H4 (cell line): ENCODE measurements around the gene LHX4. TPM values are rescaled to one million over a fixed set of nuclear protein-coding genes. Genes with fewer than 3 reads are reported as not detected.
"Not testable (repeated sequence)": the region's sequence is repeated elsewhere in the genome, so short reads cannot be mapped to it uniquely, and the experiment has no call there.

Source experiments
- DNase-seq: peaks from one replicate; pipeline ENCODE4 v3.0.0-alpha.2; 2015; ENCODE audit warnings: low spot score
- total RNA-seq: library from RNA; depleted of rRNA; stranded (reverse); fragments of >200 nt; shearing (Covaris generic); gene quantifications from 2 replicates; pipeline ENCODE4 v1.2.3, GENCODE V29; 2014

Gene LHX4
- total RNA-seq, 1 experiment from 2014 or later, result 0.15 TPM

DNA sequence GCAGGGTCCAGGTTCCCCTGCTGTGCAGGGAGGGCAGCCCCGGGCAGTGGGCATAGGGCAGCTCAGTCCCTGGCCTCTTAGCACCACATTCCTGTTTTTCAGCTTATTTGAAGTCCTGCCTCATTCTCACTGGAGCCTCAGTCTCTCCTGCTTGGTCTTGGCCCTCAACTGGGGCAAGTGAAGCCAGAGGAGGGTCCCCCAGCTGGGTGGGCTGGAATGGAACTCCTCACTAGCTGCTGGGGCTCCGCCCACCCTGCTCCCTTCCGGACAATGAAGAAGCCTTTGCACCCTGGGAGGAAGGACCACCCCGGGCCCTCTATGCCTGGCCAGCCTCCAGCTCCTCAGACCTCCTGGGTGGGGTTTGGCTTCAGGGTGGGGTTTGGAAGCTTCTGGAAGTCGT, 32.8 kb upstream of the LHX4 start:
- no peak for DNase-seq

DNA sequence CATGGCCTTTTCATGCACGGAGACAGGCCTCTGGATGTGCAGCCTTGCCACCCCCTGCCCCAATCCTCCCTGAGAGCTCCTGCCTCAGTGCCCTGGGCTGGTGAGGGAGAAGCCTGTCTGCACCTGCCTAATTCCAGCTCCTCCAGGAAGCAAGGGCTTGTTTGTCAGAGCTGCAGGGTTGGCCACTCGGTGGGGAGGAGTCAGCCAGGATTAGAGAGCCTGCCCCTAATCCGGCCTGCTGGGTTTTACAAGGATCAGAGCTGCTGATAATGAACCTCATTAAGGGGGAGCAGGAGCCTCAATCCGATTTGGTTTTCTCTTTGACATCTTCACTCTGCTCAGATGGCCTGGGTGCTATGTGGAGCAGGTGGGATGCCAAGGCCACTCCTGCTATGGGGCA, 31.9 kb upstream of the LHX4 start:
- DNase-seq, result no peak

DNA sequence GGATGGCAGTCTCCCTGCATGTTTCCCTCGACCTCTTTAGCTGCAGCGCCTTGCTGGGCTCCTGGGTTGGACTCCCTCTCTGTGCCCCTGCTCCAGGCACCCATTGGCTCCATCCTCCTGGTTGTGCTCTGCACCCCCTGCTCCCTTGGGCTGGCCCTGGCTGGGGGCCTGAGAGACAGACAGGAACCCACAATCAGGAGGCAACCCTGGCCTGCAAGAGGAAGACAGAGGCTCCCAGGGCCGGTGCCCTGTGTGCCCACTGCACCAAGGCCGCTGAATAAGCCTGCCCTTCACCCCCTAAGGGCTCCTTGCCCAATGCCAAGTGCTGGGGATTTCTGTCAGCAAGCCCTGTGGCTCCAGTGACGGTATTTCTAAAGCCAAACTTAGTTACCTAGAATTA, 31.5 kb upstream of the LHX4 start:
- no peak for DNase-seq

DNA sequence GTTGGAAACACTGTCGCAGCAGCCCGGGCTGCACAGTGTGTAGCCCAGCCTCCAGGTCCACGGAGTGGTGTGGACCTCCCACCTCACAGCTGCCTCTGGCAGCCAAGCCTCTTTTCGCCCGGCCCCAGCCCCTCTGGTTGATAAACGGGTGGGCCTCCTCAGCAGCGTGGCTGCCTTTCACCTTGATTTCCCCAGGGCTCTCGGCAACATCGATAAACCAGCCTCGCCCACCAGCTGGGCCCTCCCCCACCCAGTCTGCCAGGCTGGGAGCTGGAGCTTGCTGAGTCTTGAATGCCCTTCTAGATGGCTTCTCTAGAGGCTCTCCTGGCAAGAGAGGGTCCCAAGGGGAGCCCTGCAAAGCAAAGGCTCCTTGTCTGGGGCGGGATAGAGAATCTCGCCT, 31.0 kb upstream of the LHX4 start:
- no peak for DNase-seq

DNA sequence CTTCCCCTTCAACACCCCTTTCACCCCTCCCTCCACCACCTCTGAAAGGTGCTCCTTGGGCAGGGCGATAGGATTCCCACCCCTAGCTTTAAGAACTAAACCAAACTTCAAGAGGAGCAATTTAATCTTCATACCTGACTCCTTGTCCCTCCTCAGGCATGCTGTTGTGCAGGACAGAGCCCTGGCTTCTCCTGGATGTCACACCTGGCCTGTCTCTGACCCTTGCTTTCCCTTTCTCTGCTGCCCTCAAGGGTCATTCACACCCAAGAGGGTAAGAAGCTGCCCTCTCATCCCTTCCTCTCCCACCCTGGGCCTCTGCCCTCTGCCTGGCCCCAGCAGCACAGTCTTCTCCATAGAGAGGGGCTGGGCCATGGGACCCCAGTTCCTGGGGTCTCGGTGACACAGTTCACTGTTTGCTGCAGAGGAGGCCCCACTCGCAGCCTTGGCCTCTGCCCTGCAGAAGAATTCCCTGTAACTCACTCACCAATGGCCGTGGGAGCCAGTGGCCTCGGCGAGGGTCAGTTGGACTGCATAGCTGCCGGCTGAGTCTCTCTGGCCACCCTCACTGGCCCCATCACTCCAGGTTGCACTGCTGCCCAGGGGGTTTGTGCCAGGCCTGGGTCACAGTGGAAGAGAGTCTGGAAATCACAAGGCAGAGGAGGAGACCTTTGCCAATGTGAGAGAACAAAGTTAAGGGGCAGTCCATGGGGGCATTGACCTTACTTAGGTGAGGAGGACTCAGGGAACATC, 28.4 kb upstream of the LHX4 start:
- no peak for DNase-seq

DNA sequence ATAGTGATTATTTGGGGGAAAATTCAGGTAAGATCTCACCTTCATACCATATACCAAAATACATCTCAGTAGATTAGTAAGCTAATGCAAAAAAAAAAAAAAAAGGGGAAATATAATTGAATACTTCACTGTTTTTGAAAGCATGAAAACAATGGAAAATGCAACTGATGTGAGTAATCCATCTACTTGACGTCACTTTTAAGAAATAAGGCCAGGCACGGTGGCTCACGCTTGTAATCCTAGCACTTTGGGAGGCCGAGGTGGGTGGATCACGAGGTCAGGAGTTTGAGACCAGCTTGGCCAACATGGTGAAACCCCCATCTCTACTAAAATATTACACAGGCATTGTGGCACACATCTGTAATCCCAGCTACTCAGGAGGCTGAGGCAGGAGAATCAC, 27.5 kb upstream of the LHX4 start:
- not testable (repeated sequence) for DNase-seq

DNA sequence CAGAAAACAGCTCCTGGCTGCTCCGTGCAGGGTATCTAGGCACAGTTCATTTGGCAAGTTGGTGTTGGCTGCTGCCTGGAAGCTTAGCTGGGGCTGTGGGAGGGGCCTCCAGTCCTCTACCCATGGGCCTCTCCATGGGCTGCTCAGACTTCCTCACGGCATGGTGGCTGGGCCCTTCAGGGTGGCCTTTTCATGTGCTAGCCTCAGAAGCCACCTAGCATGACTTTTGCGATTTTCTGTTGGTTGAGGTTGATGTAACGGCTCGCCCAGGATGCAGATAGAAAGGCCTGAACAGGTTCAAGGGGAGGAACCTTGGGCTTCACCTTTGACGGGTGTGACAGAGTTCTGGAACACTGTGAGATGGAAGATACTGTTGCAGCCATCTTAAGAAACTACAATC, 25.8 kb upstream of the LHX4 start:
- DNase-seq, result no peak

DNA sequence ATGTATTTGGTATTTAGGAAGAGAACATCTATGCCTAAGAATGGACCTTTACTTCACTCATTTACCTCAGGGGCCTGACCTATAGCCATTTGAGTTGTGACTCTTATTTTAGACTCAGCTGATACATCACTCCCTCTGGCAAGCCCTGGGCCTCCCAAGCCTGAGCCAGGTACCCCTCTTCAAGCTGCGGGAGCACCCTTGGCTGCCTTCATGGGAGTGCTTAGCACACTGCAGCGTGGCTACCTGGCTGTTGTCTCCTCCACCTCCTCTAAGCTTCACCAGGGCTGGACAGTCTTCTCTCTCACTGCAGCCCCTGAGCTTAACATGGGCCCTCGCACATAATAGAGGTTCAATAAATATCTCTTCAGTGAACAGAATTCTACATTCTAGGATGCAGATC, 23.5 kb upstream of the LHX4 start:
- no peak for DNase-seq

DNA sequence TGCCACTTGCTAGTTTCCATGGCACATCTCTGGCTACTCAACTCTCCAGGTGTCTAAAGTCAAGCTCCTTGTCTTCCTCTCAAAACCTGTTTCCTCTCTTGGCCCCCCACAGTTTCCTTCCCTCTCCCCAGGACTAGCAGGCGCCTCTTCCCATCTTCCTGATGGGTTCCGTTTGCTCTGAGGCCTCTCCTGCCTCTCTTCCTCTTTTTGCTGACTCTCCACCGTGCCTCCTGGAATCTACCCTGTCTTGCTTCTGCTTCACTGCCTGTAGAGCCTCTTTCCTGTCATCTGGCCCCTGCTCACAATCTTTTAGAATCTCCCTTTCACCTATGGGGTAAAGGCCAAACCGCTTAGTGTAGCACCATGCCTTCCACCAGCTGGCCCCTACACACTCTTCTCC, 21.8 kb upstream of the LHX4 start:
- DNase-seq, result no peak

DNA sequence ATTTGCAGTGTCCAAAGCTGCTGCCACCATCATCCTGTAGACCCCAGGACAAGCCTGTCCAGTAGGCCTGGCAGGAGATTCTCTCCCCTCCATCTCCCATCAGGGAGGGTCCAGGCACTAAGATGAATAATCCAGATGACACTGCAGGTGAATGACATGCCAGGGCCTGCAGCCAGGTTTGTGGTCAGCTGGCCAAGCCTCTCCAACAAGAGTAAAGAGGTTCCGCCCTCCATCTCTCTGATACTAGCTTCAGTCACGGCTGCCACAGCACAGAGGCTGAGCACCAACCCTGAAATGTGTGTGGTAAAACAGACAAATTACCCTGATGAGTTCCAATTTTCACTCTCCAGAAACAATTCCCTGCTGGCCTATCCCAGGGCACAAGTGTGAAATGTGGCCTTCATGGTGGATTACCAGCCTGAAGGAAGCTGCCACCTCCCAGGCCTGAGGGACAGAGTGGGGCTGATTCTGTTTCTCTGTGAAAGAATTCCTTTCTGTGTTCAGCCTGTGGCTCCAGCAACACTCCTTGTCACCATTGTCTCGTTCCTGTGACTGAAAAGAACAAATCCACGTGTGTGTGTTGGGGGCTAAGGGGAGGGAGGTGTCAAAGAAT, 19.9 kb upstream of the LHX4 start:
- no peak for DNase-seq

DNA sequence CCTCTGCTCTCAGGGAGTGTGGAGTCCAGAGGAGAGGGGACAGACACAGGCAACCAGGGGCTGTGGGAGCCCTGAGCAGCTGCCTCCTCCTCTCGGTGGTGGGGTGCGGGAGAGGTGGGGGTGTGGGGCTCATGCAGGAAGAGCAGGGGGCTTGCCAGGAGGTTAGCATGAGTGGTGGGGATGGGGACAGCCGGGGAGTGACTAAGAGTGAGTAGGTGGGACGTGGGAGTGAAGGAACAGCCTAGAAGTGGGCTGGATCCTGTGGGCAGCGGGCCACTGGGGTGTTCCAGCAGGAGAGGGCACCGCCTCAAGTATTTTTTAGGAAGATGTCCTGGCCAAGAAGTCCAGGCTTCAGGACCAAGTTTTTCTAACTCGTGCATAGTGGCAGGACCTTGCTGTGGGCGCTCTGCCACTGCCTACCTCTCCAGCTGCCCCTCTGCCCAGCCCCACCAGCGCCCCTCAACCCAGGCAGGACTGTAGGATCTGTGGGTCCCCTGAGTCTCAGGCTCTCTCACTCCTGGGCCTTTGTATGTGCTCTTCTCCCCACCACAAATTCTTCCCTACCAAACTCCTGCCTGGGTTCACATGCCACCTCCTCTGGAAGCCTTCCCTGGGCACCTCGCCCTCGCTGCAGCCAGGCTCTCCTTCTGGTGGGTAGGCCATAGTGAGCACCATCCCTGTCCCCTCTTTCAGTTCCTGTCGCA, 18.8 kb upstream of the LHX4 start:
- no peak for DNase-seq

DNA sequence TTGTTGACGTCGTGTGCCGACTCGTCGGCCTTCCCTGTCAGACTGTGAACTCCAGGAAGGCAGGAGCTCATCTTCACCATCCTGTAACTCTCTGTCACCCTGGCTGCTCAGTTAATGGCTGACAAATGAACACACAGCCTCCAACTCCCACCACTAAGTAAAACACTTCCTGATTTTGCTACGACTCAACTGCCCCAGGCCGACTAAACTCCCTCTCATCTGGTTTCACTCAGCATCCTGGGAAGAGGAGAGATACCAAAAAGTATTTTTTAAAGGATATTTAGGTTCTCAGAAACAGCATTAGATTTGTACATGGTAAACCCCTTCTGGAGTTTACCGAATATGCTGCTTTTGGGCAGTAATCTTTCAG, 18.2 kb upstream of the LHX4 start:
- DNase-seq, result no peak

DNA sequence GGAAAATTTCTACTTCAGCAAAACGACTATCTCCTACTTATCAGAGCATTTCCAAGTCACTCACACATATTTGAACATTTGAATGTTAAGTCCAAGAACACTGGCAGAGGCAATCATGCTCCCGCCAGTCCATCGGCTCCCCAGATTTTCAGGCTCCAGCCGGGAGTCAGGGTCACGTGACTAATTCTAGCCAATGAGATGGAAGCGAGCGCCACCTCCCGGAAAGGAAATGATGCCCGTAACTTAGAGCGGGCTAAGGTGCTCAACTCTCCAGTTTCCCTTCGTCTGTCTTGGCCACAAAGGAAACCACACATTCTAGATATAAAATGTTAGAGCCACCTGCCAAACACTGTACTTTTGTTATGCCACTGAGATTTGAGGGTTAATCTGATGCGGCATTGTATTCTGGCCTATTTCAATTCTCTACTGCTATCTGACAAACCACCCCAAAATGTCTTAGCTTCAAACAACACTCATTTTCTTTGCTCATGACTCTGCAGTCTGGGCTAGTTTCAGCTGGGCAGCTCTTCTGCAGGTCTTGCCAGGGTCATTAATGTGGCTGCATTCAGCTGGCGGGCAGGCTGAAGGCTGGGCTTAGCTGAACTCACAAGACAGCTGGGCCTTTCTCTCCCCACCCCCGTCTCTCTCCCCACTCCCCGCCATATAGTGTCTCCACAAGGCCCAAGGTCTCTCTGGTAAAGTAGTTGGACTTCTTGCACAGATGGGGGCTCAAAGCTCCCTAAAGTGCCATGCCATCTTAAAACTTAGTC, 16.5 kb upstream of the LHX4 start:
- peak; percentile 58 for DNase-seq

DNA sequence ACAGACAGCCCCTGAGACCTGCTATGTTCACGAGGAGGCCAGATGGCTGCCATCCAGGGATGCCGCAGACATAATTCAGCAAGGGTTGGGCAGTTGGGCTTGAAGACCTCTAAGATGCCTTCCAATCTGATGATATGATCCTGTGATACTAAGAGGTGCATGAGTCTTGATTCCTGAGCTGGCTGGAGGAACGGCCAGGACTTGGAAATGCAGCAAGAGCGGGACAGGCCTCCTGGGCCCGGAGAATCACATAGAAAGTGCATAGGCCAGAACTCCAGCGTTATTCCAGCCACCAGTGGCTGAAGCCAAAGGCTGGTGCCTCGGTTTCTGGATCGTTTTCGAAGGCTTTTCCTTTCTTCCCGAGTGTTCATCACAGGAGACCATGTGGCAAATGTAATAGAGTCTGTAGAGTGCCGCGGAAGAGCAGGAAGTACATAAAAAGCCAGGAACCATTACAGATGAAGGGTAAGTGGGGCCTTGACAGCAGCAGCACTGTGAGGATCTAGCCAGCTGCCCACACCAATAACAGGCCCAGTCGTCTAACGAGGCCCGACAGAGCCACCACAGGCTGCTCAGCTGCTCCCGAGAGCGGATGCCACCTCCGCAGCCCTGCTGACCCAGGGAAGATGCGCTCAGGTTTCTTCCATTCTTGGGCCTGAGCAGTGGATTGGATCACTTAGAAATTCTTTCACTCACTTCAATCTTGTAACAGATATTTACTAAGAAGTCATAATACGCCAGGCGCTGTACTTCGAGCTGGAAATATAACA, 14.0 kb upstream of the LHX4 start:
- no peak for DNase-seq

DNA sequence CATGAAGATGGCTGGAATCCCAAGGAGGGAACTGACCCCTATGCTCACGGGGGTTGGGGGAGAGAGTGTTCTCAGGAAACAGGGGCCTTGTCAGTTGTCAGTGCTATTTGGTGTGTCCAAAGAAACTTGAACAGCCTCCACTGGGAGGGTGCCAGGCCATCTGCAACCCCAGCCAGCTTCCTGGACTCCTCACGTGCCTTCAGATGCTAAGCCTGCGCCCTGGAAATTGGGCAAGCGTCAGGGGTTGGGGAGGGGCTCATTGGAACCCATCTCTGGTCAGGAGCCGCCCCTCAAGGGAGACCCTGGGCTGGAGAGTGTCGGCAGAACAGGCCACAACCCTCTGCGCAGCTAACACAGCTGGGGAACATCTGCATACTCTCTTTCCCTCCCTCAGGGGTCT, 13.1 kb upstream of the LHX4 start:
- DNase-seq, result no peak

DNA sequence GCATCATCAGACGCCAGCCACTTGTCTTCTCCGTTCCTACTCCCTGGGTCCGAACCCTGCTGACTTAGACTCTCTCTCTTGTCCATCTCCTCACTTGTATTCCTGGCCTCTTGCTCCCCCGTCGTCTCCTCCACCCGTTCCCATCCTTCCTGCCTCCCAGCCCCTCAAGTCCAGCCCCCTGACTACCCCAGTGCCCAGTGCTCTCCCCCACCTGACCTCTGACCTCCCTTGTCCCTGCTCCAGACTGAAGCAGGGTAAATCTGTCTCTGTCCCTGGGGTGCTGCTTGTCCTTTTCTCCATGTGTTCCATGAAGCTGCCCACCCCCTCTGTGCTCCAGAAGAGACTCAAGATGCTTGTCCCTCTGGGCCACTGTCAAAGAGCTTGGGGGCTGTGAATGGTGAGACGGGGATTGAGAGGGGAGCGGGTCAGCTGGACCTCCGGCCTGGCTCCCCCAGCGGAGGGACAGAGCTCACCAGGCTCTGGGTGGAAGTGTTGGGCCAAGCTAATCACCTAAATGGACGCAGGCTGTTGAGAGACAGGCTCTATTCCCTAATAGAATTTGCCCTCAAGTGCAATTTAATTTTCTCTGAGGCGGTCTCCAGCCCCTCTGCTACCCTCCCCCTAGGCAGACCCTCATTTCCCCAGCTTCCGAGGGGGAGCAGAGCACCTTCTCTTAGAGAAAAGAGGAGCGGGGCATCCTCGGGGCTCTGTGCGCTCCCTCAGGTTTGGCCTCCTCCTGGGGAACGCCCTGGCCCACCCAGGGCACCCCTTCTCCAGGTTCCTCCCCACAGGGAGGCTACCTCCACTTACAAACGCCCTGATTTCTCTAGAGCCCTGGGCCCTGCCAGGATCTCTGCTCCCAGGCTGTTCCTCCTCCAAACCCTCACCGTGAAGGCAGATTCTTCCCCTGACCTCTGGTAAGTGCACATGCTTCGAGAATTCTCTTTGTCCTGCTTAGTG, 11.0 kb upstream of the LHX4 start:
- no peak for DNase-seq

DNA sequence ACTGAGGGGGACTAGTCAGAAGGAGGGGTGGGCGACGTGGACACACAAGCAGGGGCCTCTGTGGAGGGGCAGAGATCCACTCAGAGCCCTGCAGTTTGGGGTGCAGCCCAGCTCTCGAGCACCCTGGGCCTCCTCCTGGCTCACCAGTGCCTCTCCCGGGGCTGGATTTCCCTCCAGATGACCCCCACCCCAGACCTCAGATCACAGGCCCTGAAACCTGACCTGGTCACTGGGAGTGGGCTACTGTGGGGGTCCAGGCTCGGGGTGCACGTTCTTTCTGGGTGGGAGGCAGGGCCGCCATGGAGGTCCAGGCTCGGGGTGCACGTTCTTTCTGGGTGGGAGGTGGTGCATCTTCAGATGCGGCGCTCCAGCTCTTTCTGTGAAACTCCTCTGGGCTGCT, 10.3 kb upstream of the LHX4 start:
- DNase-seq, result no peak

DNA sequence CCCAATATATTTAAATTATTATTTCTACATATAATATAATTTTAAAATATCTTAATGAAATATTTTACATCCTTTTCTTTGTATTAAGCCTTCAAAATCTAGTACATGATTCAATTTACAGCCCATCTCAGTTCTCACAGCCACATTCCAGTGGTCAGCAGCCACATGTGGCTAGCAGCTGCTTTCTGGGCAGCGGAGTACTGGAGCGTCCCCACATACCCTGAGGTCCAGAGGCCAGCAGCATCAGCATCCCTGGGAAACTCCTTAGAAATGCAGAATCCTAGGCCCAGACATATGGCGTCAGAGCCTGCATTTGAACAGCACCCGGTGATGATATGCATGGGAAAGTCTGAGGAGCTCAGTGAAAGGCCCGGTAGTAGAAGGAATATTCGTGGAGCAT, 8.6 kb upstream of the LHX4 start:
- no peak for DNase-seq

DNA sequence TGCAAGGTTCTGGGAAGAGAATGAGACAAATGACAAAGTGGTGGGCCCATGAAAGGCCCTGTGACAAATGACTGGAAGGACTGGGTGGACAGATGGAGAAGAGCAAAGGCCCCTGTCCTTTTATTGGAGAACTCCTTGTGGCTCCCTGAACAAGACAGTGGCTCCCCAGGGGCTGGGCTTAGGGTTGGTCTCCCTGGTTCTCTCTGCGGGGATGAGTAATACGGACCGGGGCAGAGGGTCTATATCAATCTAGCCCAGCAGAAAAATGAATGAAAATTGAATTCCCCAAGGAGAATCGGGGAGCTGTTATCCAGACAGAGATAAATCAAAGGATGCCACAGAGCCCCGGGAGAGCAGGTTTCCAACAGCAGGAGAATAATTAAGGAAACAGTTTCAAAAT, 5.2 kb upstream of the LHX4 start:
- no peak for DNase-seq

DNA sequence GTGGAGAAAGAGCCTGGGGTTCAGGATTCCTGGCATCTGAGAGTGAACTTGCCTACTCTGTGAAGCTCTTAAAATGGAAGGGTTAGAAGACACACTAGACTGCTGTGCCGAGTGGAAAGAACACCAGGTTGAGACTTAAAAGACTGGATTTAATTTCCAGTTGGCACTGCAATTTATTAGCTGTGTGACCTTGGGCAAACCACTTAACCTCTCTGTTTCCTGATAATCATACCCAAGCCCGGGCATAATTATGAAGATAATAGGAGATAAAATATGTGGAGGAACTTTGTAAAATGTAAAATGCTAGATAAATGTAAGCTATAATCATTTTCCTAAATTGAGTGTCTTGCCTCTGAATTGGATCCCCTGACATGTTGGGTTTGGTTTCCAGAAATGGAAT, 4.7 kb upstream of the LHX4 start:
- no peak for DNase-seq
